K562 (cell line): Measurements from ENCODE around the gene SCYL1. TPM values are rescaled to one million over a fixed set of nuclear protein-coding genes. Genes with fewer than 3 reads are reported as not detected.

Experiments
- BDP1 ChIP-seq: IDR thresholded peaks from 3 replicates; pipeline ENCODE4 v1.6.1; 2011; ENCODE audit not compliant: insufficient read length, insufficient read depth
- EGR1 ChIP-seq: fragments of 450-650 bp; conservative IDR thresholded peaks from 2 replicates; pipeline ENCODE4 v1.6.1; 2017; ENCODE audit warnings: mild to moderate bottlenecking
- ETV1 ChIP-seq: fragments of 450-650 bp; conservative IDR thresholded peaks from 2 replicates; pipeline ENCODE4 v1.6.1; 2016; ENCODE audit warnings: missing genetic modification characterization, control low read depth, low read depth, missing compliant biosample characterization
- ETV5 ChIP-seq: sonication (generic); formaldehyde crosslinking; IDR thresholded peaks from 2 replicates; pipeline ENCODE4 v1.4.0; 2020; ENCODE audit warnings: low read depth, mild to moderate bottlenecking, missing genetic modification reagents
- GATAD2A ChIP-seq: fragments of 450-650 bp; IDR thresholded peaks from 2 replicates; pipeline ENCODE4 v1.6.1; 2017
- HNRNPL ChIP-seq: fragments of 200-400 bp; formaldehyde crosslinking; IDR thresholded peaks from 2 replicates; pipeline ENCODE4 v1.6.1; 2017; ENCODE audit warnings: low read depth, mild to moderate bottlenecking, low read length
- L3MBTL2 ChIP-seq: fragments of 450-650 bp; IDR thresholded peaks from 2 replicates; pipeline ENCODE4 v1.6.1; 2016; ENCODE audit warnings: mild to moderate bottlenecking, moderate library complexity
- MEF2A ChIP-seq: IDR thresholded peaks from 2 replicates; pipeline ENCODE4 v1.6.1; 2011; ENCODE audit warnings: low read depth, mild to moderate bottlenecking, low read length, moderate library complexity; ENCODE audit not compliant: control insufficient read depth
- NEUROD1 ChIP-seq: fragments of 150-350 bp; IDR thresholded peaks from 2 replicates; pipeline ENCODE4 v1.6.1; 2014; ENCODE audit warnings: borderline replicate concordance, low read length, low read depth; ENCODE audit not compliant: partially characterized antibody
- SETDB1 ChIP-seq: IDR thresholded peaks from one replicate; pipeline ENCODE4 v1.6.1; 2012; ENCODE audit warnings: low read length, control low read depth, inconsistent platforms
- SRF ChIP-seq, 2 experiments: fragments of 250-450, 450-650 bp in 1 of 2; sonication (Bioruptor Pico) in 1 of 2; sonication (generic) in 1 of 2; formaldehyde crosslinking; IDR thresholded peaks; 2 replicates each; pipeline versions ENCODE4 v1.5.0 to v1.5.1; 2020 to 2022; ENCODE audit warnings: mild to moderate bottlenecking in 1 of 2, missing genetic modification reagents in 1 of 2
- ZFX ChIP-seq: sonication (generic); formaldehyde crosslinking; IDR thresholded peaks from 2 replicates; pipeline ENCODE4 v1.8.0; 2022; ENCODE audit warnings: mild to moderate bottlenecking, missing genetic modification reagents, moderate library complexity
- ZNF165 ChIP-seq: fragments of 250-450 bp; sonication (Bioruptor Pico); IDR thresholded peaks from 2 replicates; pipeline ENCODE4 v1.4.0; 2020; ENCODE audit warnings: borderline replicate concordance
- polyA plus RNA-seq, 8 experiments: library from polyadenylated mRNA; depleted of rRNA in 4 of 8; stranded (reverse) in 5 of 8; unstranded in 3 of 8; fragments of >200 nt; fragmentation: Nextera tagmentation in 2 of 8; fragmentation: Illumina TruSeq in 1 of 8; extraction: Ambion mirVana in 2 of 8; extraction: Trizol in 1 of 8; gene quantifications; 2 replicates each; pipeline versions ENCODE4 v1.2.1 to v1.2.3, GENCODE V29; 2011 to 2014; ENCODE audit warnings: inconsistent platforms in 1 of 8, missing spikeins in 1 of 8
- total RNA-seq, 7 experiments: library from RNA; depleted of rRNA in 6 of 7; stranded (reverse); fragments of >200 nt in 6 of 7; fragmentation: Illumina TruSeq in 2 of 7; extraction: Trizol in 2 of 7; gene quantifications; 2 replicates each; pipeline versions ENCODE4 v1.2.1 to v1.2.3, GENCODE V29; 2011 to 2021; ENCODE audit warnings: low replicate concordance in 1 of 7
- TF ChIP-seq, protein P1 (sequence below): fragments of 450-650 bp; IDR thresholded peaks from 2 replicates; pipeline ENCODE4 v1.6.1; 2016; ENCODE audit warnings: low read depth
- TF ChIP-seq, protein P2 (sequence below): sonication (generic); formaldehyde crosslinking; IDR thresholded peaks from 2 replicates; pipeline ENCODE4 v1.8.0; 2022; ENCODE audit warnings: missing genetic modification reagents, mild to moderate bottlenecking, moderate library complexity, borderline replicate concordance
- TF ChIP-seq, protein P3 (sequence below): sonication (generic); formaldehyde crosslinking; IDR thresholded peaks from 2 replicates; pipeline ENCODE4 v1.8.0; 2022; ENCODE audit warnings: missing genetic modification reagents, mild to moderate bottlenecking, borderline replicate concordance
- TF ChIP-seq, protein P4 (sequence below): sonication (generic); formaldehyde crosslinking; IDR thresholded peaks from 2 replicates; pipeline ENCODE4 v1.5.0; 2020; ENCODE audit warnings: missing genetic modification reagents

Gene SCYL1
- total and polyA plus RNA-seq, 9 of the 15 experiments (the other 6 are each of a cell fraction or from before 2014, with no cell fraction given): 1.9 to 145 (median 57.6) TPM

DNA sequence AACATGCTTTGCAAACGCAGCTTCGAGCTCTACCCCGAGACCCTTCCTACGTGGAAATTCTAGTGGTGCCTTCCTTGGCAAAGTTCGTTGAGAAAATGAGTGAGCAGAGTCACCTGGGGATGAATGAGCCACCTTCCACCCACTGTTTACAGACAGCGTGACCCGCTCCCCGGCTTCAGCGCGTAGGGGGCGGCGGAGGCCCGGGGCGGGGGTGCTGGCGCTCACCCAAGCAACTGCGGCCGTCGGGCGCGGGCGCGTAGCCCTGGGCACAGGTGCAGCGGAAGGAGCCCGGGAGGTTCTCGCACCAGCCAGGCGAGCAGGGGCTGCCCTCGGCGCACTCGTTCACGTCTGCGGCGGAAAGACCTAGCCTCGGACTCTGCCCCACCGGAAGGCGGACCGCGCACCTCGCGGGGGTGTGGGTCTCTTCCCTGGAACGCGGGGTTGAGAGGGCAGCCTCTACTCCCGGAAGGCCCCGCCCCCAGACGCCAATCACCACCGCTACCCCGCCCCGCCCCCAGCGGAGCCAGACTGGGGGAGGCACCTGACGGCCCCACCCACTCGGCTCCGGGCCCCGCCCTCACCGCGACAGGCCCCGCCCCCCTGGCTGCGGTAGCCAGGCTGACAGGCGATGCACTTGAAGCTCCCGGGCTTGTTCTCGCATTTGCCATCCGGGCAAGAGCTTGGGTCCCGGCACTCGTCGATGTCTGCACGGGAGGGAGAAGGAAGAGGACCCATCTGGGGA lies 21.5 kb downstream of the SCYL1 start (continued):
- TF ChIP-seq, protein P1, sequence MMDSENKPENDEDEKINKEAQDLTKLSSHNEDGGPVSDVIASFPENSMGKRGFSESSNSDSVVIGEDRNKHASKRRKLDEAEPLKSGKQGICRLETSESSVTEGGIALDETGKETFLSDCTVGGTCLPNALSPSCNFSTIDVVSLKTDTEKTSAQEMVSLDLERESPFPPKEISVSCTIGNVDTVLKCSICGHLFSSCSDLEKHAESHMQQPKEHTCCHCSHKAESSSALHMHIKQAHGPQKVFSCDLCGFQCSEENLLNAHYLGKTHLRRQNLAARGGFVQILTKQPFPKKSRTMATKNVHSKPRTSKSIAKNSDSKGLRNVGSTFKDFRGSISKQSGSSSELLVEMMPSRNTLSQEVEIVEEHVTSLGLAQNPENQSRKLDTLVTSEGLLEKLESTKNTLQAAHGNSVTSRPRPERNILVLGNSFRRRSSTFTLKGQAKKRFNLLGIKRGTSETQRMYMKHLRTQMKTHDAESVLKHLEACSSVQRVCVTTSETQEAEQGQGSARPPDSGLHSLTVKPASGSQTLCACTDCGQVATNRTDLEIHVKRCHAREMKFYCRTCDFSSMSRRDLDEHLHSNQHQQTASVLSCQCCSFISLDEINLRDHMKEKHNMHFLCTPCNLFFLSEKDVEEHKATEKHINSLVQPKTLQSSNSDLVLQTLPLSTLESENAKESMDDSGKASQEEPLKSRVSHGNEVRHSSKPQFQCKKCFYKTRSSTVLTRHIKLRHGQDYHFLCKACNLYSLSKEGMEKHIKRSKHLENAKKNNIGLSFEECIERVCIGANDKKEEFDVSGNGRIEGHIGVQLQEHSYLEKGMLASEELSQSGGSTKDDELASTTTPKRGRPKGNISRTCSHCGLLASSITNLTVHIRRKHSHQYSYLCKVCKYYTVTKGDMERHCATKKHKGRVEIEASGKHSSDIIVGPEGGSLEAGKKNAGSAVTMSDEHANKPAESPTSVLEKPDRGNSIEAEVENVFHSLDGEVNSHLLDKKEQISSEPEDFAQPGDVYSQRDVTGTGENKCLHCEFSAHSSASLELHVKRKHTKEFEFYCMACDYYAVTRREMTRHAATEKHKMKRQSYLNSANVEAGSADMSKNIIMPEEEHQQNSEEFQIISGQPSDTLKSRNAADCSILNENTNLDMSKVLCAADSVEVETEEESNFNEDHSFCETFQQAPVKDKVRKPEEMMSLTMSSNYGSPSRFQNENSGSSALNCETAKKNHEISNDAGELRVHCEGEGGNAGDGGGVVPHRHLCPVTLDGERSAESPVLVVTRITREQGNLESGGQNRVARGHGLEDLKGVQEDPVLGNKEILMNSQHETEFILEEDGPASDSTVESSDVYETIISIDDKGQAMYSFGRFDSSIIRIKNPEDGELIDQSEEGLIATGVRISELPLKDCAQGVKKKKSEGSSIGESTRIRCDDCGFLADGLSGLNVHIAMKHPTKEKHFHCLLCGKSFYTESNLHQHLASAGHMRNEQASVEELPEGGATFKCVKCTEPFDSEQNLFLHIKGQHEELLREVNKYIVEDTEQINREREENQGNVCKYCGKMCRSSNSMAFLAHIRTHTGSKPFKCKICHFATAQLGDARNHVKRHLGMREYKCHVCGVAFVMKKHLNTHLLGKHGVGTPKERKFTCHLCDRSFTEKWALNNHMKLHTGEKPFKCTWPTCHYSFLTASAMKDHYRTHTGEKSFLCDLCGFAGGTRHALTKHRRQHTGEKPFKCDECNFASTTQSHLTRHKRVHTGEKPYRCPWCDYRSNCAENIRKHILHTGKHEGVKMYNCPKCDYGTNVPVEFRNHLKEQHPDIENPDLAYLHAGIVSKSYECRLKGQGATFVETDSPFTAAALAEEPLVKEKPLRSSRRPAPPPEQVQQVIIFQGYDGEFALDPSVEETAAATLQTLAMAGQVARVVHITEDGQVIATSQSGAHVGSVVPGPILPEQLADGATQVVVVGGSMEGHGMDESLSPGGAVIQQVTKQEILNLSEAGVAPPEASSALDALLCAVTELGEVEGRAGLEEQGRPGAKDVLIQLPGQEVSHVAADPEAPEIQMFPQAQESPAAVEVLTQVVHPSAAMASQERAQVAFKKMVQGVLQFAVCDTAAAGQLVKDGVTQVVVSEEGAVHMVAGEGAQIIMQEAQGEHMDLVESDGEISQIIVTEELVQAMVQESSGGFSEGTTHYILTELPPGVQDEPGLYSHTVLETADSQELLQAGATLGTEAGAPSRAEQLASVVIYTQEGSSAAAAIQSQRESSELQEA: no peak
- TF ChIP-seq, protein P2, sequence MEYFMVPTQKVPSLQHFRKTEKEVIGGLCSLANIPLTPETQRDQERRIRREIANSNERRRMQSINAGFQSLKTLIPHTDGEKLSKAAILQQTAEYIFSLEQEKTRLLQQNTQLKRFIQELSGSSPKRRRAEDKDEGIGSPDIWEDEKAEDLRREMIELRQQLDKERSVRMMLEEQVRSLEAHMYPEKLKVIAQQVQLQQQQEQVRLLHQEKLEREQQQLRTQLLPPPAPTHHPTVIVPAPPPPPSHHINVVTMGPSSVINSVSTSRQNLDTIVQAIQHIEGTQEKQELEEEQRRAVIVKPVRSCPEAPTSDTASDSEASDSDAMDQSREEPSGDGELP: peak; percentile 41
- TF ChIP-seq NEUROD1 (peak; percentile 5), MEF2A (no peak), EGR1 (peak; percentile 86), ZNF165 (CRISPR knock-in tag) (peak; percentile 57; the same call in 1 of the 2 replicates), ZFX (CRISPR knock-in tag) (peak; percentile 25; the same call in 1 of the 2 replicates), ETV1 (peak; percentile 62), SRF (CRISPR knock-in tag; IDR thresholded peaks at IDR 0.05) (peak in 1 of 2 experiments; percentile 29; a peak in 1 of 4 replicates), HNRNPL (peak; percentile 42; the same call in 1 of the 2 replicates), GATAD2A (peak; percentile 53; the same call in 1 of the 2 replicates), ETV5 (CRISPR knock-in tag) (peak; percentile 71), BDP1 (no peak), SETDB1 (no peak), L3MBTL2 (peak; percentile 68; the same call in 1 of the 2 replicates)
- TF ChIP-seq, protein P3, sequence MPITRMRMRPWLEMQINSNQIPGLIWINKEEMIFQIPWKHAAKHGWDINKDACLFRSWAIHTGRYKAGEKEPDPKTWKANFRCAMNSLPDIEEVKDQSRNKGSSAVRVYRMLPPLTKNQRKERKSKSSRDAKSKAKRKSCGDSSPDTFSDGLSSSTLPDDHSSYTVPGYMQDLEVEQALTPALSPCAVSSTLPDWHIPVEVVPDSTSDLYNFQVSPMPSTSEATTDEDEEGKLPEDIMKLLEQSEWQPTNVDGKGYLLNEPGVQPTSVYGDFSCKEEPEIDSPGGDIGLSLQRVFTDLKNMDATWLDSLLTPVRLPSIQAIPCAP (CRISPR knock-in tag): no peak
- TF ChIP-seq, protein P4, sequence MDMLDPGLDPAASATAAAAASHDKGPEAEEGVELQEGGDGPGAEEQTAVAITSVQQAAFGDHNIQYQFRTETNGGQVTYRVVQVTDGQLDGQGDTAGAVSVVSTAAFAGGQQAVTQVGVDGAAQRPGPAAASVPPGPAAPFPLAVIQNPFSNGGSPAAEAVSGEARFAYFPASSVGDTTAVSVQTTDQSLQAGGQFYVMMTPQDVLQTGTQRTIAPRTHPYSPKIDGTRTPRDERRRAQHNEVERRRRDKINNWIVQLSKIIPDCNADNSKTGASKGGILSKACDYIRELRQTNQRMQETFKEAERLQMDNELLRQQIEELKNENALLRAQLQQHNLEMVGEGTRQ (CRISPR knock-in tag): peak; percentile 17; the same call in 1 of the 2 replicates
